Fibroblast of mammary gland (primary cell): ENCODE results near the gene SUN1.

Source experiments
- DNase-seq: peaks from one replicate; pipeline ENCODE4 v3.0.0-alpha.2; 2010; ENCODE audit warnings: low read depth
- H3K4me3 ChIP-seq: 2 replicates; pipeline ENCODE4 v1.5.1; 2011; ENCODE audit warnings: low read depth, mild to moderate bottlenecking, low read length, moderate library complexity; ENCODE audit not compliant: control insufficient read depth
- CTCF ChIP-seq: conservative IDR thresholded peaks from 2 replicates; pipeline ENCODE4 v1.5.1; 2011; ENCODE audit warnings: low read depth, low read length, inconsistent platforms; ENCODE audit not compliant: control insufficient read depth, insufficient read depth

SUN1 gene

GRCh38 chr7:877312-878232 lies 45.3 kb downstream of the SUN1 start:
- DNase-seq, result no peak
- no peak for TF ChIP-seq CTCF

DNA sequence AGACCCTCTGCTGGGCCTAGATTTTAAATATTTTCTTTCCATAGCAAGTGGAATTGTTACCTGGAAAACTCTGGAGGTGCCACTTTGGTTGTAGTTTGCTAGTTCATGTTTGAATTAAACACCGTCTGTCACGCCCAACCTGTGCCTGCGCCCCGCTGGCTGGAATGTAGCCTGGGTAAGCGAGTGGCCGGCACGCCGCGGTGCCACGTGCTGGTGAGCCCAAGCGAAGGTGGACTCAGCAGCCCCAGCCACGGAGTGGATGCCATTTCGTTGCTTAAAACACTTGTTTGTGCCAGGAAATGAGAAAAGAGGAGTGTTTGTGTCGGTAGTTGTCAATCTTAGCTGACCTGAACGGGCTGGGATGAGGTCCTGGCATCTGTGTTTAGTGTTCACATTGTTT lies 46.8 kb downstream of the SUN1 start:
- H3K4me3 ChIP-seq, result no peak overlapping the region
- TF ChIP-seq CTCF, result no peak
- no peak for DNase-seq

More at GRCh38 chr7:877312-878232, 45.3 kb downstream of the SUN1 start:
- peak overlapping the region; percentile 78 for H3K4me3 ChIP-seq

GRCh38 chr7:879706-880105 lies 47.4 kb downstream of the SUN1 start:
- DNase-seq, result no peak
- TF ChIP-seq CTCF, result no peak
- no peak overlapping the region for H3K4me3 ChIP-seq

DNA sequence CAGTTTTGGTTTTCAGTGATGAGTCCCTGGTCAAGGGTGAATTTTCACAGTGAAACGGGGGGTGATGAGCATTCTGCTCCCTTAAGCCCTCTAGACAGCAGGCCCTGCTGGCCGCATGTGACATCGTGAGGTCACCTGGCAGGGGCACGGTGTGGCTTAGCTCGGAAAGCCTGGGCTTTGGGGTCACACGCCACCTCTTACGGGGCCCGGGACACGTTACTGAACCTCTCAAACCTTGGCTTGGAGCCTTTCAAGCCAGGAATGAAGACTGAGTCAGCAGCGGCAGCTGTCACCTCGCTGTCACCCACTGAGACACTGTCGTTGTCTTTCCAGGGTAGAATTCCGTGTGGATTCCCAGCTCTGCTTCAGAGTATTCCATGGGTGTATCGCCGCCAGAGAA lies 48.2 kb downstream of the SUN1 start:
- H3K4me3 ChIP-seq, result no peak overlapping the region
- DNase-seq, result no peak
- no peak for TF ChIP-seq CTCF

DNA sequence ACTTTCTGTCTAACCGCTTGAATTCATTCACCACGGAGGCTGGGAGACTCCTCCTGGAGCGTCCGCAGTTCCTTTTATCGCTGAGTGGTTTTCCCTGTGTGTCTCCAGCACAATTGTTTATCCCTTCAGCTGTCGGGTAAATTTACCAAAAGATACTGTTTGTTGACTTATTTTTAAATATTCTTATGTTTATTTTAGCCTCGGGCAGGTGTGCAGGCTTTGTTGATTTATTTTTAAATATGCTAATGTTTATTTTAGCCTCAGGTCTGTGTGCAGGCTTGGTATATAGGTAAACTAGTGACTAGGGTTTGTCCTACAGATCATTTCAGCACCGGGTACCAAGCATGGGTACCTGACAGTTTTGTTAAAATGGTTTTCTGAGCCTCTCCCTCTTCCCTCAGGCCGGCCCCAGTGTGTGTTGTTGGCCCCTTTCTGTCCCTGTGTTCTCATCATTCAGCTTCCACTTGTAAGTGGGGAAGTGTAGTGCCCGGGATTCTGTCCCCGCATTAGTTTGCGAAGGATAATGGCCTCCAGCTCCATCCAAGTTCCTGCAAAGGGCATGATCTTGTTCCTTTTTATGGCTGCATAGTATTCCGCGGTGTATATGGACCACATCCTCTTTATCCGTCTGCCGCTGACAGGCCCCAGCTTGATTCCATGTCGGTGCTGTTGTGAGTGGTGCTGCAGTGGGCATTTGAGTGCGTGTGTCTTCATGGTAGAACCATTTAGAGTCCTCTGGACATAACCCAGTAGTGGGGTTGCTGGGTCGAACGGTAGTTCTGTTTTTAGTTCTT lies 49.4 kb downstream of the SUN1 start:
- TF ChIP-seq CTCF, result no peak
- DNase-seq, result no peak
- no peak overlapping the region for H3K4me3 ChIP-seq

DNA sequence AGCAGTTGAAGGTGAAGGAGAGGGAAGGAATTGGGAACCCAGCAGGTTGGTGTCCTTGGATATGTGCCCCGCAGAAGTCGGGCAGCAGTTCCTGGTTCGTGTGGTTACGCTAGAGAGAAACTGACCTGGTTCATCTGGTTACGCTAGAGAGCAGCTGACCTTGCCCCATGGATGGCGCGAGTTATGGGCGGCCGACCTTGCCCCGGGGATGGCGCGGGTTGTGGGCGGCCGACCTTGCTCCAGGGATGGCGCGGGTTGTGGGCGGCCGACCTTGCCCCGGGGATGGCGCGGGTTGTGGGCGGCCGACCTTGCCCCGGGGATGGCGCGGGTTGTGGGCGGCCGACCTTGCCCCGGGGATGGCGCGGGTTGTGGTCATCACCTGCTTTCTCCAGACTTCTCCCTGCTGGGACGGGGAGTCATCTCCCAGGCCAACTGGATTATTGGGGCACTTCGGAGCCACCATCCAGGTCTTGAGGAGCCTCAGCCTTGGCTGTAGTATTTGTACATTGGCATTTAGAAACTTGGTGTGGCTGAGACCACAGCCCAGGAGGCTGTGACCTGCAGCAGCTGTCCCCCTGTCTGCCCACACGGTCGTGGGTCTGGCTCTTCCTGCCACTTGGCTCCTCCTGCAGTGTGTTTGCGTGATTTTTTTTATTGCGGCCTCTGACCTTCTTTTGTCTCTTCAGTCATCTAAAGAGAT lies 50.2 kb downstream of the SUN1 start:
- no peak for DNase-seq
- H3K4me3 ChIP-seq, result no peak overlapping the region
- TF ChIP-seq CTCF, result no peak
